ENCODE results near the gene HNRNPH3.

The HNRNPH3 gene

DNA sequence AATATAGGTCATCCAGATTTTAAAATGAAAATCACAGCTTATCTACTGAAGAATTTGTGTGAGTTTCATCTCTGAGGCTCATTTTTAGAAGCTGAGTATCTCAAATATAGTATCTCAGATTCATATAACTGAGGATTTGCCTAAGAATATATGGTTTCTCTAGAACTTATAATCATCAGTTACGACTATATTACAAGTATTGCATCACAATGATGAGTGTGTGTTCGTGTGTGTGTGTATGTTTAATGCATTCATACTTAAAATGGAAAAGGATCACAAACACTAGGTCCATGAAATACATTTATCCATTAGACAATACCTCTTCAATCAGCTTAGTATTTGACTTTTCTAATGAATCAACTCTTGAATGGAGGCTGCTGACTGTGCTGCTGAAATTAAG, 53.9 kb downstream of the HNRNPH3 start:
- no peak for DNase-seq (ENCODE audit: low read depth)
